Memory B cell (primary cell): ENCODE data around the gene MROH2A.
A peak's percentile ranks its signal among the peaks of the same experiment; 100 is the strongest.

Experiments
- ATAC-seq: fragments of 150-1000 bp; cut with Tn5 transposase; 2 replicates; pipeline ENCODE4 v1.10.0; 2021; ENCODE audit warnings: low read depth, mild to moderate bottlenecking, moderate library complexity
- DNase-seq, 2 donors: peaks; one replicate each; pipeline ENCODE4 v3.0.0; 2022; ENCODE audit warnings: low spot score in 2 of 2
- H3K27ac Mint-ChIP-seq: one replicate; pipeline ENCODE4 v1.8.0; 2022; ENCODE audit warnings: mild to moderate bottlenecking, moderate library complexity, mixed read lengths
- H3K27me3 Mint-ChIP-seq: one replicate; pipeline ENCODE4 v1.8.0; 2022; ENCODE audit warnings: mixed read lengths
- H3K36me3 Mint-ChIP-seq: one replicate; pipeline ENCODE4 v1.8.0; 2022; ENCODE audit warnings: mild to moderate bottlenecking, mixed read lengths
- H3K4me1 Mint-ChIP-seq: one replicate; pipeline ENCODE4 v1.8.0; 2022; ENCODE audit warnings: mixed read lengths
- H3K4me3 Mint-ChIP-seq: one replicate; pipeline ENCODE4 v1.8.0; 2022; ENCODE audit warnings: mild to moderate bottlenecking, moderate library complexity, mixed read lengths
- H3K9me3 Mint-ChIP-seq: one replicate; pipeline ENCODE4 v1.8.0; 2022; ENCODE audit warnings: mixed read lengths

The MROH2A gene

GRCh38 chr2:233800208-233800607, 22.1 kb downstream of the MROH2A start:
- H3K27me3 Mint-ChIP-seq = peaks cover 7% of the 10 kb centered on the region
- ATAC-seq (no peak), DNase-seq (no peak)
- H3K4me1 Mint-ChIP-seq = no peaks in the 10 kb centered on the region
- no peaks in the 10 kb centered on the region for H3K36me3 Mint-ChIP-seq
- no peak overlapping the region for H3K4me3 Mint-ChIP-seq
- no peaks in the 10 kb centered on the region for H3K9me3 Mint-ChIP-seq
- no peak overlapping the region for H3K27ac Mint-ChIP-seq

GRCh38 chr2:233801357-233802131, 23.4 kb downstream of the MROH2A start:
- Mint-ChIP-seq H3K4me1 (no peaks in the 10 kb centered on the region), H3K36me3 (no peaks in the 10 kb centered on the region), H3K4me3 (no peak overlapping the region), H3K27ac (no peak overlapping the region), H3K27me3 (peaks cover 7% of the 10 kb centered on the region), H3K9me3 (no peaks in the 10 kb centered on the region)
- ATAC-seq = peak; percentile 53
- no peak for DNase-seq

DNA sequence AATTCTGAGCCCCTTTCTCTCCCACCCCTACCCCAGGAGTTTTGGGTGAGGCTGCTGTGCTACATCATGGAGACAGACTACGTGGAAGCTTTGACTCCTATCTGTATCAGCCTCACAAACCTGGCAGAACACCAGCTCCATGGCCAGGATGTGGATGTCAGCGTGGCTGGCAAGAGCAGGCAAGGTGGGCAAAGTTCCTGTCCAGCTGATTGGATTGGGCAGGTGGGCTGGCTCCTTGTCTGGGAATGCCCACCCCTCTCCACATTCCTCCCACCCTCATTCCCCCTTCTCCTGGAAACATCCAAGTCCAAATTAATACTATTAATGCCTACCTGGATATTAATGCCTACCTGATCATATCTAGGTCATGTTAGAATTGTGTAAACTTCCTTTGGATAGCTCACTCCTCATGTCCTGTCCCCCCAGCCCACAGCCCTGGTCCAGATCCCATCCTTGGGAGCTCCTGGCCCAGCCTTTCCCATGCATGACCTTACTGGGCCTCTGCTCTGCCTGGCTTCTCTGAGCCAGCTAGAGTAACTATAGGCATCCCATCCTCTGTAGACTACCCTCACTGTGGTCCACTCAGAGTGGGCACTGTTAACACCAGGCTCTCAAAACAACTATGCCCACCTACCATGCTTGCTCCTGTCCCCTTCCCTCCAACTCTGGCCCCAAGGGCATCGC, 24.1 kb downstream of the MROH2A start:
- no peak overlapping the region for H3K4me3 Mint-ChIP-seq
- ATAC-seq (no peak), DNase-seq (no peak)
- peaks cover 7% of the 10 kb centered on the region for H3K27me3 Mint-ChIP-seq
- no peaks in the 10 kb centered on the region for H3K9me3 Mint-ChIP-seq
- H3K4me1 Mint-ChIP-seq = no peaks in the 10 kb centered on the region
- H3K27ac Mint-ChIP-seq = no peak overlapping the region
- H3K36me3 Mint-ChIP-seq = no peaks in the 10 kb centered on the region

DNA sequence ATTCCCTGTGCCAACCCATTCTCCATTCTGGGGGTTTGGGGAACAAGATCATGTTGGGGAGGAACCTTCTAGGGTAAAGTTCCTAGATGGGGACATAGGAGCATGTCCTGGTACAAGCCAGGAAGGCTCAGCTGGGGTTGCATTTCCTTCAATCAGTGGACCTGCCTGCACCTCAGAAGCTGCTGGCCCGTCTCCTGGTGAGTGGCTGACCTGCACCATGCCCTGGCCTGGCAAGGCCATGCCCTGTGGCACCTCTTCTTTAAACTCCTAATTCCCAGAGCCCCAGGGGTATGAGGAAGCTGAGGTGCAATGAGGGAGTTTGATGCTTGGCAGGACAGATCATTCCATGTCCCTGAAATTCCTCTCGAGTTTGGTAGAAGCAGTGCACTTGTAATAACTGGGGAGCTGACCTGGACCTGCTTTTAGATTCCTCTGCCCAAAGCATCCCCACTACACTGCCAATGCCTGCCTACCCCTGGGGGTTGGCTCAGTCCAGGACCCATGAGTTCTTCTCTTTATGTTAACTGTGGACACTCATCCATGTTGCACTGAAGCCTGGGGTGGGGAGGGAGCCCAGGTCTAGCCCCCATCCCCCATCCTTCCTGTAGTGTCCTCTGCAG, 25.3 kb downstream of the MROH2A start:
- Mint-ChIP-seq H3K27ac (no peak overlapping the region), H3K9me3 (no peaks in the 10 kb centered on the region), H3K4me3 (no peak overlapping the region), H3K4me1 (no peaks in the 10 kb centered on the region), H3K27me3 (peaks cover 6% of the 10 kb centered on the region), H3K36me3 (no peaks in the 10 kb centered on the region)
- DNase-seq (no peak), ATAC-seq (no peak)

GRCh38 chr2:233803994-233804393, 25.9 kb downstream of the MROH2A start:
- DNase-seq (no peak), ATAC-seq (no peak)
- Mint-ChIP-seq H3K9me3 (no peaks in the 10 kb centered on the region), H3K4me3 (no peak overlapping the region), H3K36me3 (no peaks in the 10 kb centered on the region), H3K27ac (no peak overlapping the region), H3K27me3 (peaks cover 6% of the 10 kb centered on the region), H3K4me1 (no peaks in the 10 kb centered on the region)

DNA sequence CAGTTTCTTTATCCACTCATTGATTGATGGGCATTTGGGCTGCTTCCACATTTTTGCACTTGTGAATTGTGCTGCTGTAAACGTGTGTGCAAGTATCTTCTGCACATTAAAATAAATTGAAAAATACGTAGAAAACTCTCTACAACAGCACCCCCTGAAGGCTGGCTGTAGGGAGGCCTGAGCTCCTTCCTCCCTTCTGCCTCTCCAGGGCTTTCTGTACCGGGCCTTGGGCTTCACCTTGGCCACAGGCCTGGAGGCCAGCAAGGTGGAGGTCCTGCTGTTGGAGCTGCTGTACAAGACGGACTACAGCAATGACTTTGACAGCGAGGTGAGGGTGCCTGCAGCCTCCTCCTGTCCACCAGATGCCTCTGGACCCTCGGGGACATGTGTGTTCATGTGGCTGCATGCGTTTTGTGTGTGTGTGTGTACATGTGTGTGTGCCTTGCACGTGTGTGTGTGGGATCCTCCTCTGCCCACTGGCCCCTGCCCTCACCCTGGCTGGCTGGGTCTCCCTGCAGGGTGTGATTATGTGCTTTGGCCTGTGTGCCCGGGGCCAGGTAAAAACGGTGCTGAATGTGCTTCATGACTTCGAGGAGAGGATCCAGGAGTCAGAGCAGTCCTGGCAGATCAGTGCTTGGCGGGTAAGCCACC, 29.2 kb downstream of the MROH2A start:
- DNase-seq = no peak
- H3K4me1 Mint-ChIP-seq = no peaks in the 10 kb centered on the region
- ATAC-seq = no peak
- no peak overlapping the region for H3K4me3 Mint-ChIP-seq
- H3K27ac Mint-ChIP-seq = no peak overlapping the region
- peaks cover 14% of the 10 kb centered on the region for H3K27me3 Mint-ChIP-seq
- no peaks in the 10 kb centered on the region for H3K36me3 Mint-ChIP-seq
- no peaks in the 10 kb centered on the region for H3K9me3 Mint-ChIP-seq

DNA sequence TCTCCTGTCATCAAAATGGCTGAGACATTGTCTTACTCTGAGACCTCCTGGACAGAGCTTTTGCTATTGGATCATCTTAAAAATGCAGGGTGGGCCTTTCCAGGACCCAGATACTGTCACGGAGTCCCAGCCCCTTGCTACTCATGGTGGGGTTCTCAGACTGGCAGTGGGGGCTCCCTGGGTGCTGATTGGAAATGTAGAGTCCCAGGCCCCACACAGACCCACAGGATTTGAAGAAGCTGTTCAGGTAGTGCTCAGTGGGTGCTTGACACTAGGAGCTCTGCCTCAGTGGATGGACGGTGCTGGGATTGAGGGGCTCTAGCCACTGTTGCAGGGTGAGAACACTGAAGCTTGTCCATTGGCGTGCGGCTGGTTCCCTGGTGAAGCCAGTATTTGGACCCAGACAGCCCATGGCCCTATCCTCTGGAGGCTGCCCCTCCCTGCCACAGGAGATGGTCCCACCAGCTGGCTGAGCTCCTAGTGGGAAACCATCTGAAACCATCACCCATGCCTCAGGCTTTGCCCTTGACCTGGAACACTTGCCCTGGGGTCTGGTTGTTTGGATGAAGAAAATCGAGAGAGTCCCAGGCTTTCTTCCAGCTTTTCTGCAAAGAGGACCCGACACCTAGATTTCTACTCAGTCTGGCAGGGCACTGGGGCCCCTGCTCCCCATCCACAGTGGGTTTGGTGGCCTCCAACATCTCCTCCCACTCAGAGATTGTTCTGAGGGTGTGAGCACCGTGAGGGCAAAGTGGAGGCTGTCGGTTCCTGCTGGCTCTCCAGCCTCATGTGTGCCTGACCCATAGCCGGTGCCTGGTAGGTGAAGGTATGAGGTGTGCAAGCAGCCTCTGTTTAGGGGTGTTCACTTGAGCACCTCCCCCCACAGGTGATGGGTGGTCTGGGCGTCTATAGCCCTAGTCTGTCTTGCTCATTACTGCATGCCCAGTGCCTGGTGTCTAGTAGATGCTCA, 30.1 kb downstream of the MROH2A start:
- DNase-seq (no peak), ATAC-seq (no peak)
- Mint-ChIP-seq H3K27me3 (peaks cover 12% of the 10 kb centered on the region), H3K4me3 (no peak overlapping the region), H3K9me3 (no peaks in the 10 kb centered on the region), H3K4me1 (no peaks in the 10 kb centered on the region), H3K27ac (no peak overlapping the region), H3K36me3 (no peaks in the 10 kb centered on the region)

GRCh38 chr2:233810385-233810784, 32.3 kb downstream of the MROH2A start:
- H3K27ac Mint-ChIP-seq = no peak overlapping the region

DNA sequence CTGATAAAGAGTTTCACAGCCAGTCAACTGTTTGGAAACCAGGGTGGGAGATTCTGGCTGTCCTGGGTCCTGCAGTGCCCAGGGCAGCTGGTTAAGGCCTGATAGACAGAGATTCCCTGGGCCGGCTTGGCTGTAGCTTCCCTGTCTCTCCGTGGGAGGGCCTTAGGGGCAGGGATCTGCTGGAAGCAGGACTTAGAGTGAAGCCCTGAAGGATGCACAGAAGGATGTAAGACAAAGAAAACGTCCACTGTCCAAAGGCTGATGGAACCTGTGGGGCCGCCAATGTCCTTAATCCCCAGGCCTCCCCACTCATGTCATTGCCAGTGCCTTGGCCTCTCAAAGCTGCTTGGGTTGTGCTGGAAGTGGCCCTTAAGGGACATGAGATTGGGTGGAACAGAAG, 33.0 kb downstream of the MROH2A start:
- H3K4me1 Mint-ChIP-seq = no peaks in the 10 kb centered on the region
- no peaks in the 10 kb centered on the region for H3K9me3 Mint-ChIP-seq
- H3K27ac Mint-ChIP-seq = no peak overlapping the region
- H3K4me3 Mint-ChIP-seq = no peak overlapping the region
- peaks cover 8% of the 10 kb centered on the region for H3K27me3 Mint-ChIP-seq
- no peak for DNase-seq
- no peaks in the 10 kb centered on the region for H3K36me3 Mint-ChIP-seq
- ATAC-seq = no peak

More at GRCh38 chr2:233810385-233810784, 32.3 kb downstream of the MROH2A start:
- H3K4me3 Mint-ChIP-seq = no peak overlapping the region
- H3K36me3 Mint-ChIP-seq = no peaks in the 10 kb centered on the region
- peaks cover 8% of the 10 kb centered on the region for H3K27me3 Mint-ChIP-seq
- DNase-seq (no peak), ATAC-seq (no peak)
- no peaks in the 10 kb centered on the region for H3K4me1 Mint-ChIP-seq
- no peaks in the 10 kb centered on the region for H3K9me3 Mint-ChIP-seq

- DNase-seq (no peak), ATAC-seq (no peak)
- no peak overlapping the region for H3K4me3 Mint-ChIP-seq
- no peak overlapping the region for H3K27ac Mint-ChIP-seq
- no peaks in the 10 kb centered on the region for H3K9me3 Mint-ChIP-seq
- no peaks in the 10 kb centered on the region for H3K36me3 Mint-ChIP-seq
- H3K27me3 Mint-ChIP-seq = peaks cover 8% of the 10 kb centered on the region
- no peaks in the 10 kb centered on the region for H3K4me1 Mint-ChIP-seq
Observed at GRCh38 chr2:233811732-233812131, 33.6 kb downstream of the MROH2A start.

- Mint-ChIP-seq H3K27ac (no peak overlapping the region), H3K4me3 (no peak overlapping the region), H3K27me3 (peaks cover 13% of the 10 kb centered on the region), H3K36me3 (no peaks in the 10 kb centered on the region), H3K4me1 (no peaks in the 10 kb centered on the region), H3K9me3 (no peaks in the 10 kb centered on the region)
- ATAC-seq (no peak), DNase-seq (no peak)
Observed at GRCh38 chr2:233813236-233814055, 35.3 kb downstream of the MROH2A start.

GRCh38 chr2:233814056-233814835, 36.1 kb downstream of the MROH2A start:
- no peak for DNase-seq
- H3K9me3 Mint-ChIP-seq = no peaks in the 10 kb centered on the region
- no peaks in the 10 kb centered on the region for H3K36me3 Mint-ChIP-seq
- H3K27ac Mint-ChIP-seq = no peak overlapping the region
- H3K27me3 Mint-ChIP-seq = peaks cover 16% of the 10 kb centered on the region
- H3K4me1 Mint-ChIP-seq = no peaks in the 10 kb centered on the region
- no peak for ATAC-seq
- H3K4me3 Mint-ChIP-seq = no peak overlapping the region
